Stimulated activated CD4-positive, alpha-beta T cell treated with anti-CD3 and anti-CD28 coated beads, Interleukin-1b, Interleukin-23, amount 100 ng/mL, for 48 hours (primary cell): ENCODE data around the gene DUOX1.
A peak's percentile ranks its signal among the peaks of the same experiment; 100 is the strongest.

Source experiments
- DNase-seq: peaks from one replicate; pipeline ENCODE4 v3.0.0-alpha.2; 2020

DUOX1 gene

GRCh38 chr15:45169608-45170480, 40.0 kb downstream of the DUOX1 start:
- no peak for DNase-seq

- DNase-seq: no peak
Measured at GRCh38 chr15:45171912-45172311, 42.1 kb downstream of the DUOX1 start.

- DNase-seq: no peak
Measured at GRCh38 chr15:45174069-45174468, 44.3 kb downstream of the DUOX1 start.

- no peak for DNase-seq
Measured at GRCh38 chr15:45174577-45174976, 44.8 kb downstream of the DUOX1 start.

- no peak for DNase-seq
Measured at GRCh38 chr15:45177285-45177684, 47.5 kb downstream of the DUOX1 start.

GRCh38 chr15:45179221-45179985, 49.6 kb downstream of the DUOX1 start:
- peak; percentile 39 for DNase-seq

GRCh38 chr15:45180201-45180600, 50.4 kb downstream of the DUOX1 start:
- DNase-seq: no peak

- DNase-seq: no peak
Measured at GRCh38 chr15:45180648-45181436, 51.0 kb downstream of the DUOX1 start.

- no peak for DNase-seq
Measured at GRCh38 chr15:45181491-45182285, 51.9 kb downstream of the DUOX1 start.

- DNase-seq: no peak
Measured at GRCh38 chr15:45182996-45183395, 53.2 kb downstream of the DUOX1 start.

GRCh38 chr15:45183511-45183910, 53.7 kb downstream of the DUOX1 start:
- no peak for DNase-seq

- no peak for DNase-seq
Measured at GRCh38 chr15:45184562-45185041, 54.8 kb downstream of the DUOX1 start.

GRCh38 chr15:45185069-45185779, 55.4 kb downstream of the DUOX1 start:
- DNase-seq: no peak

GRCh38 chr15:45185903-45186770, 56.3 kb downstream of the DUOX1 start:
- no peak for DNase-seq

- DNase-seq: no peak
Measured at GRCh38 chr15:45186771-45187577, 57.2 kb downstream of the DUOX1 start.

GRCh38 chr15:45187578-45187893, 57.7 kb downstream of the DUOX1 start:
- DNase-seq: no peak

GRCh38 chr15:45187894-45188830, 58.4 kb downstream of the DUOX1 start, which contains the start of gene SHF:
SHF (minus strand) TSS chr15:45187966; CDS start chr15:45187951, 15 bp downstream.
- DNase-seq: peak; percentile 77

- no peak for DNase-seq
Measured at GRCh38 chr15:45197512-45197911, 67.7 kb downstream of the DUOX1 start.
